ENCODE data around the gene ACAP1.

Gene ACAP1

DNA sequence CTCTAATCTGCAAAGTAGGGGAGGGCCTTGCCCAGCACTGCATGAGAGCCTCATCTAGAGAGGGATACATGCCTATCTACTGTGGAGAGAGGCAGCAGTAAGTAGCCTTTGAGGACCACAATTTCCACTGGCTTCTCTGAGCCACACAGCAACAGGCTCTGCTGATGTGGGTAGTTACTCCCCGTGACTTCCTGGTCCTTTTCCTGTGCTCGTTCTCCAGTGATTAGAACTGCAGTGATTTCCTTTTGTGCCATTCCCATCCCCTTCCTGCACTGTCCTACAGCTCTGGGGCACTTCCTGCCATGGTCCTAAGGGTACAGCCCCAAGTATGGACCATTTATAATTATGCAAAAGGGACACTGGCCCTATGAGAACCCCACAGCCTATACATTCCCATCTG lies 55.0 kb downstream of the ACAP1 start:
- no peak for DNase-seq (ENCODE audit: low spot score)

DNA sequence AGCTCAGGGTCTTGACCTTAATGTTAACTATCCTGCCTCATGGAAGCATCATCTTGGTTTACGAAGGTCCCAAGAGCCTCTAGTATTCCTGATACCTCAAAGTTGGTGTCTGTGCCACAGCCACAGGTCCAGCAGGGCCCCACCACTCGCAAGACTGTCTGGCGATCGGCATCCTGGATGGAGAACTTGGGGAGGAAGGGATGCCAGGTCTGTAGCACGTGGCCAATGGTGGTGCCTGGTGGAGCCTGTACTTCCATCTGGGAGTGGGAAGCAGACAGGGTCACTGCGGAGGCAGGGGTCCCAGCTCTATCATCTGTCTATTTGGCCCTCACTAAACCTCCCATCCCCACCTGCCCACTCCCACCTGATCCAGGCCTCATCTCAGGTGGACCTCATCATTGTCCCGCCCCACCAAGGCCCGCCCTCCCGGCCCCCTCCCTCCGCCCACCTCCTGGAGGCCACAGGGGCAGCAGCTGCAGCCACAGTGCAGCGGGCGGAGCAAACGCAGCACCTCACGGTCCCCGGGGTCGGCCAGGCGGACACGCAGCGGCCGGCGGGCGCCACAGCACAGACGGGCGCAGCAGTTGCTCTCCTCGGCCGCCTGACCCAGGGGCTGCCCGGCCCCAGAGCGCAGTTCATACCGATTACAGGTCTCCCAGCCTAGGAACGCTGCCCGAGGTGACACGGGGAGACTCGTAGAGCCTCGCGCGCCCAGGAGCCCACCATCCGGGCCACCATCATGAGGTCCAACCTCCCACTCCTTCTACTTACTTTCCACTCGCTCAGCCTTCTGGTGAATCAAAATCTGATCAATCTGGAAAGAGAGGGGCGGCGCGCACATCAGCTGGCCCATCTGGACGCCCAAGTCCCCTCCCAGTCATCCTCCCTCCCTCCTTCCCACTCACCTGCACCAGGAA lies 56.6 kb downstream of the ACAP1 start:
- DNase-seq (ENCODE audit: low spot score) = no peak

DNA sequence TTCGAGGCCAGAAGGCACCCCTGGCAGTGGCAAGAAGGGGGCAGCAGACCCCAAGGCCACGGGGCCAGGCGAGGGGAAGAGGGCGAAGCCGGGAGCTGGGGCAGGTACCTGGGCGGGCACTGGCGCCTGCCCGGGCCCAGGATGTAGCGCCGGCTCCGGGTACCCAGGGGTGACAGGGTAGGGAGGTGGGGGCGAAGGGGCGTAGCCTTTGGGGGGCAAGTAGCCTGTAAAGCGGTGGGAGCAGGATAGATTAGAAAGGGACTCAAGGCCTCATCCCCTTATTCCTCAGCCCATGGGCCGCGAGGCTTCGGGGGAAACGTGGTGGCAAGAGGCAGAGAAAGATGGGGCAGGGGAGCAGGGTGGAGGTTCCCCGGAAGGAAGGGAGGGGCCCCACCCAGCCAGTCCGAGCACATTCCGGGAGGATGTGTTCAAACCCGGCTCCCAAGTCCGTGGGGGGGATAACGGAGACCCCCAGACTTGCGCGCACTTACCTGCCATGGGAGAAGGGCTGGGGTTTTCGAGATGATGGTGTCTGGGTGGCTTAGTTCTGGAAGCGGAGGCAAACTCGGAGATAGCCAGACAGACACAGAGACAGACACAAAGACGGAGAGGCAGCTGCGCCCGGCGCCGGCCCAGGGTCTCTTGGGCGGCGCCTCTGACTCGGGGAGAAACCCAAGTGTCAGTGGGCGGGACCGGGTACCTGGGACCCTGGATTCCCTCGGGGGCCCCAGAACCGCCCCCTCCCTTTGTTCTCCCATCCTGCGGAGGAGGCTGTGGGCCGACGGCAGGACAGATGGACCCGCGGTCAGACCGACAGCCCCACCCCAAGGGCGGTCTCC lies 57.5 kb downstream of the ACAP1 start:
- DNase-seq (ENCODE audit: low spot score) = no peak

DNA sequence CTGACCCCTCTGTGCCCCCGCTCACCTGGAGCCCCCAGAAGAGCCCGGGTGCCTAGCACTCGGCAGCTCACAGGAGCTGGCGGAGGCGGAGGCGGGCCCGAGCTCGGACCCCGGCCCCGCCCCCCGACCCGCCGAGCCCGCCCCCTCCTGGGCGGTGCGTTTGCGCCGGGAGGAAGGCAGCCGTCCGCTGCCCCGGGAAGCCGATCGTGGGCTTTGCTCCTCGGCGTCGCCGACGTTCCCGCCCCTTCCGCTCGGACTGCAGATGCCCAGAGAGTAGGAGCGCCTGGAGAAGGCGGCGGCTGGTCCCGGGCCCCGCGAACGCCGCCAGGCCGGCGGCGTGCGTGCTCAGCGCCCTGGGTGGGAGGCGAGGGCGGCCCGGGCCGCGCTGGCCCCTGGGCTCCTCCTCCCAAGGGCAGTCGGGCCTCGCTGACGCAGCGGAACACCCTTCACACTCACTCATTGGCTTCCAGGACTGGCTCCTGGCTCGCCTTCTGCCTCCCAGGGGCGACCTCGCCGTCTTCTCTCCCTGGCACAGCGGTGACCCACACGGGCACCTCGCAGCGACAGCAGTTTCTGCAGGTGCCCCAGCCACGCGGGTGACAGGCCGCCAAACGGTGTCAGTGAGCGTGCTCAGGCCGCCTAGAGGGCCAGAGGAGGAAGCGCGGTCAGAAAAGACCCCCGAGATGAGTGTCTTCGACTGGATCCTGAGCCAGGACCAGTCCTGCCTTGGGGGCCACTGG lies 58.3 kb downstream of the ACAP1 start, which contains the start of gene PLSCR3:
Gene PLSCR3 (minus strand): TSS at position 74 of the 740 bp plus-strand sequence. CDS start 415 bp downstream, outside the sequence.
- DNase-seq (ENCODE audit: low spot score) = peak; percentile 79

DNA sequence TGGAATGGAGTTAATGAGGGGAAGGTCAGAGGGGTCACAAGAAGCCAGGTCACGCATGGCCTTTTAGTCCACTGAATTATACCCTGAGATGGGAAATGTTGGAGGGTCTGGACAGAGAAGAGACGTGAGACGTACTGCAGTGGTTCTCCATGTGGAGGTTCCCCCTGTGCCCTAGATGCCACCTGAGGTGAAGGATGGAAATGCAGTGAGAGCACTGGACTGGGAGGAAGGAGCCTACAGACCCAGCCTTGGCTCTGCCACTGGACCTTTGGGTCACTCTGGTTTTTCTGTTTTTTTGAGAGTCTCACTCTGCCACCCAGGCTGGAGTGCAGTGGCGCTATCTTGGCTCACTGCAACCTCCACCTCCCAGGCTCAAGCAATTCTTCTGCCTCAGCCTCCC lies 59.8 kb downstream of the ACAP1 start:
- DNase-seq (ENCODE audit: low spot score) = no peak

DNA sequence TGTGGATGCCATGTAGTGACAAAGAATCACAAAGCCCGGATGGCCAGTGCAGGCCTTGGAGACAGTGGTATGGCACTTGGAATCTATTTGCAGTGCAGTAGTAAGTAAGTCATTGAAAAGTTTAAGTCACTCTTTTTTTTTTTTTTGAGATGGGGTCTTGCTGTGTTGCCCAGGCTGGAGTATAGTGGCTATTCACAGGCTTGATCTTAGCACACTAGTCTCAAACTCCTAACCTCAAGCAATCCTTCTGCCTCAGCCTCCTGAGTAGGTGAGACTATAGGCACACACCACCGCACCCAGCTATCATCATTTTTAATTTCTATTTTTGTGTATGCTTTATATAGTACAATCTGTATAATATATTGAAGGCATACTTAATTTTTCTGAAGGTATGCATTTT lies 62.3 kb downstream of the ACAP1 start:
- no peak for DNase-seq (ENCODE audit: low spot score)

Measured in putamen (tissue), 1 donor.